IPS DF 4.7 (cell line): Measurements from ENCODE around the gene DDOST.
"Not testable (repeated sequence)": the region's sequence is repeated elsewhere in the genome, so short reads cannot be mapped to it uniquely, and the experiment has no call there.

Source experiments
- DNase-seq: peaks from one replicate; pipeline ENCODE4 v3.0.0-alpha.2; 2013; ENCODE audit warnings: low spot score; ENCODE audit errors: extremely low read depth

The DDOST gene

DNA sequence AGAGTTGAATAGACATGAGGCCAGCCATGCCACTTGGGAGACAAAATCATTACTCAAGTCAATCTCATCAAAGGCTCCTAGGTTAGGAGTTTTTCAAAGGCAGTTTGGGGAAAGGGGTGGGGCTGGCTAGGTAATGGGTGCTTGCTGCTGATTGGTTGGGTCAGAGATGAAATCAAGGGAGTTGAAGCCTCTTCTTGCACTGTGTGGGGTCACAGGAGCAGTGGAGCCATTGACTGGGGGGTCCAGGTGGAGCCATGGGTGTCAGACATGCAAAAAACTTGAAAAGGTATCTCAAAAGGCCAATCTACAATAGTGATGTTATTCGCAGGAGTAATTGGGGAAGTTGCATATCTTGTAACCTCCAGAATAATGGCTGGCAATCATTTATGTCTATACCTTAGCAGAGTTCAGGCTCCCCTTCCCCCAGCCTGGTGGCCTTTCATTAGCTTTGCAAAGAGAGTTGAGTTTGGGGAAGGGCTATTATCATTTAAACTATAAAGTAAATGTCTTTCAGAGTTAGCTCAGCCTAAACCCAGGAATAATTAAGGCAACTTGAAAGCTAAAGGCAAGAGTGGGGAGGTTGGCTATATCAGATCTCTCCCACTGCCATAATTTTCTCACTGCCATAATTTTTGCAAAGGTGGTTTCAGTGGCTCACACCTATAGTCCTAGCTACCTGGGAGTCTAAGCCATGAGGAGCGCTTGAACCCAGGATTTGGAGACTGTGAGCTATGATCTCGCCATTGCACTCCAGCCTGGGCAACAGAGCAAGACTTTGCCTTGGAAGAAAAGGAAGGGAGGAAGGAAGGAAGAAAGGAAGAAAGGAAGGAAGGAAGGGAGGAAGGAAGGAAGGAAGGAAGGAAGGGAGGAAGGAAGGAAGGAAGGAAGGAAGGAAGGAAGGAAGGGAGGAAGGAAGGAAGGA is 35.7 kb downstream of the DDOST start:
- peak; percentile 44 for DNase-seq

GRCh38 chr1:20624709-20625108 is 36.5 kb downstream of the DDOST start:
- DNase-seq: no peak

DNA sequence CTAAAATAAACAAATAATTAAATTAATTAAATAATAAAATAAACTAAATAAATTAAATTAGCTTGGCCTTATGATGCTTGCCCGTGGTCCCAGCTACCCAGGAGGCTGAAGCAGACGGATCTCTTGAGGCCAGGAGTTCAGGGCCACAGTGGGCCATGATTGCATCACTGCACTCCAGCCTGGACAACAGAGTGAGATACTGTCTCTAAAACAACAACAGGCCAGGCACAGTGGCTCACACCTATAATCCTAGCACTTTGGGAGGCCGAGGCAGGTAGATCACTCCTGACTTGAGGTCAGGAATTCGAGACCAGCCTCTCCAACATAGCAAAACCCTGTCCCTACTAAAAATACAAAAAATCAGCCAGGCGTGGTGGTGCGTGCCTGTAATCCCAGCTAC is 40.2 kb downstream of the DDOST start:
- no peak for DNase-seq

- no peak for DNase-seq
Observed at GRCh38 chr1:20619999-20620398, 41.2 kb downstream of the DDOST start.

DNA sequence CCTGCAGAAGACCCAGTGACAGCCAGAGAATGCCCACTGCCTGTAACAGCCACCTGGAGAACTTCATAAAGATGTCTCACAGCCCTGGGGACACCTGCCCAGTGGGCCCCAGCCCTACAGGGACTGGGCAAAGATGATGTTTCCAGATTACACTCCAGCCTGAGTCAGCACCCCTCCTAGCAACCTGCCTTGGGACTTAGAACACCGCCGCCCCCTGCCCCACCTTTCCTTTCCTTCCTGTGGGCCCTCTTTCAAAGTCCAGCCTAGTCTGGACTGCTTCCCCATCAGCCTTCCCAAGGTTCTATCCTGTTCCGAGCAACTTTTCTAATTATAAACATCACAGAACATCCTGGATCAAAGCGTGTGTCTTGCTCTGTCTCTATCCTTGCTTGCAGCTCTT is 42.6 kb downstream of the DDOST start:
- no peak for DNase-seq

DNA sequence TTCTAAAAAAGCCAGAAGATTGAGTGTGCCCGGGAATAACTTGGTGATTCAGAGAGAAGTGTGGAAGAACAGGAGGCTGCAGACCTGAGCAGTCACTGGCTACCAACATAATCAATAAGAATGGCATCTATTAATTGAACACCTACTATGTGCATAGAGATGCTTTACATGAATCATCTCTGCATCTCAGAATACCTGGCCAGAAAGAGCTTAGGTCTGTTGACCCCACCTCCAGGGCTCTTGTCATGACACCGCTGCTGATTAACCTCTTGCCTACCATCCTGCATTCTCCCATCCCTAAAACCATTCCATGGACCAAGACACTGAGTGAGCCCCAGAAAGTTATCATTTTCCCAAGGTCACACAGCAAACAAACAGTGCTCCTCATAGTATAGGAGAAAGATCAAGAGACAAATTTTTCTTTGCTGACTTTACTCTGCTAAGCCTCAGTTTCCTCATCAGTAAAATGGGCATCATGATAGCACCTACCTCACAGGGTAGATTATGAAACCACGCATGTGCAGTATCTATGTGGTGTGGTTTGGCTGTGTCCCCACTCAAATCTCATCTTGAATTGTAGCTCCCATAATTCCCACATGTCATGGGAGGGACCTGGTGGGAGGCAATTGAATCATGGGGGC is 44.2 kb downstream of the DDOST start:
- DNase-seq: no peak

DNA sequence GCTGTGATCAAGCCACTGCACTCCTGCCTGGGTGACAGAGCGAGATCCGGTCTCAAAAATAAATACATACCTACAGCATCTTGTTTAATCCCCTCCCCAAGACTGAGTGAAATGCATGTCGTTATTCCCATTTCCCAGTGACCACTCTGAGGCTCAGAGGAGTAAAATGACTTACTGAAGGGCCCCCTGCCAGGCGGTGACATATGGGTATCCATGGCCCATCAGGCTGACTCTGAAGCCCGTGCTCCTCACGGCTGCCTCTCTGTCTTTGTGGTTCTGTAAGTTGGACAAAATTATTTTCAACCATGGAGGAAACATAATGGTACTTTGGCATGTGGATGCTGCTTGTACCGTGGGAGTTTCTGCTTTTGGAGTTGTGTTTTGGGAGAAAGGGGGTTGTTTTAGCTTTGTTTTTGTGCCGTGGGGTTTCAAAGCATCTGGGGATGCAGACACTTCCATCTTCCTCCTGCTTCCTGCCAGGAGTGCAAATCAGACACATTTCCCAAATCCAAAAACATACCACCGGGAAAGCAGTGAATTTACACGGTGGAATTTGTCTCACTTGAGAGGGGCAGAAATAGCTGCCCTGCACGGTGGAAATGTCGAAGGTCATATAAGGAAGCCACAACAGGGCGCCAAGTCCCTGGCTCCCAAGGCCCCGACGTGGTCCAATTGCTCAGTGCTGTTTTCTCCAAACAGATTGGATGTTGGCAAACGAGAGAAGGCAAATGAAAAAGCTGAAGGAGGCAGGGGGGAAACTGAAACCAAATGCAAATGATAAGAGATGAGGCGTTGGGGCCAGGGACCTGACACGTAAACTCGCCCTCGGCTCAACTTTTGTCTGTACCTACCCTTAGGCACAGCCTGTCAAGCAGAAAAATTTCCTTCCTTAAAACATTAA is 45.0 kb downstream of the DDOST start:
- DNase-seq: no peak

- DNase-seq: no peak
Observed at GRCh38 chr1:20614131-20614579, 47.0 kb downstream of the DDOST start.

- DNase-seq: no peak
Observed at GRCh38 chr1:20612221-20612746, 48.9 kb downstream of the DDOST start.

DNA sequence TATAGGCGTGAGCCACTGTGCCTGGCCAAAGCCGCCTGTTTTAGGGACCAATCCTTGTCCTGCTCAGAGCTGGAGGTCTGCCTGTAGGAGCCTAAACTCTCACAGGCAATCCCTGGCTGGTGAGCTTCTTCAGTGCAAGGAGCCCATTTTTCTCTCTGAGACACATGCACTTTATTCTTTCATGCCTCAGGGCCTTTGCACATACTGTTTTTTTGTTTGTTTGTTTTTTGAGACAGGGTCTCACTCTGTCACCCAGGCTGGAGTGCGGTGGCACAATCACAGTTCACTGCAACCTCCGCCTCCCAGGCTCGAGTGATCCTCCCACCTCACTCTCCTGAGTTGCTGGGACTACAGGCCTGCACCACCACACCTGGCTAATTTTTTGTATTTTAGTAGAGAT is 49.5 kb downstream of the DDOST start:
- no peak for DNase-seq

DNA sequence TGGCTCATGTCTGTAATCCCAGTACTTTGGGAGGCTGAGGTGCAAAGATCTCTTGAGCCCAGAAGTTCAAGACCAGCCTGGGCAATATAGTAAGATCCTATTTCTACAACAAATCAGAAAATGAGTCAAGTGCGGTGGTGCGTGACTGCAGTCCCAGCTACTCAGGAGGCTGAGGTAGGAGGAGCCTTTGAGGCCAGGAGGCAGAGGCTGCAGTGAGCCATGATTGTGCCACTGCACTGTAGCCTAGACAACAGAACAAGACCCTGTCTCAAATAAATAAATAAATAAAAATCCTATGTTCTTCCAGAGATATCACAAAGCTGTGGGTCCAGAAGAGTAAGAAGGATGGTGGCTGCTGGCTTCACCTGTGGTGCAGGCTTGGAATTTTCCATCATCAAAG is 50.2 kb downstream of the DDOST start:
- no peak for DNase-seq

- DNase-seq: no peak
Observed at GRCh38 chr1:20609541-20609940, 51.6 kb downstream of the DDOST start.

GRCh38 chr1:20606801-20607570 is 54.2 kb downstream of the DDOST start:
- not testable (repeated sequence) for DNase-seq

GRCh38 chr1:20604678-20605077 is 56.5 kb downstream of the DDOST start:
- DNase-seq: no peak

GRCh38 chr1:20603504-20604464 is 57.4 kb downstream of the DDOST start:
- DNase-seq: no peak

DNA sequence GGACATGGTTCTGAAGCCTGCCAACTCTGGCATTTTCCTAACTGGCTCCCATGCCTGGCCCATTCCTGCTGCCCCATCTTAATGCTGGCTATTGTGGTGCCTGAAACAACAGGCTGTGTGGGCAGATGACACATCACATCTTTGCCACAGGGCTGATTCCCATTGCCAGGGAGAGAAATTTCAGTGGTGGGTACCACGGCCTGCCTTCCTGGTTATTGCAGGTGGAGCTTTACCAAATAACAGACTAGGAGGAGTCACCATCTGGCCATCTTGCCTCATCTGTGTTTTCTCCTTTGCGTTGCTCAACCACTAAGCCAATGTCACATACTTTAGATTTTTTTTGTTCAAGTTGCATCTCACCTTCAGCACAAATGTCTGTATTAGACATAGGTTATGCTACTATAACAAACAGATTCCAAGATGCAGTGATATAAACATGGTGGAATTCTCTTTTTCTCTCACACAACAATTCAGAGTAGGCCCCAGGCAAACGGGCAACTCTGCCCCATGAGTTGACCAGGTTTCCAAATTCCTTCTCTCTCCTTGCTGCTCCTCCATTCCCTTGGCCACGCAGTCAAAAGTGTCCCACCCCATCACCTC is 58.2 kb downstream of the DDOST start:
- no peak for DNase-seq
